Stimulated activated CD4-positive, alpha-beta T cell treated with anti-CD3 and anti-CD28 coated beads, Interleukin-12 subunit alpha, Interleukin-12 subunit beta, amount 100 ng/mL, for 24 hours (primary cell): ENCODE results near the gene MTNR1B.

ENCODE experiments used
- DNase-seq, 2 experiments: peaks; one replicate each; pipeline ENCODE4 v3.0.0-alpha.2; 2020; ENCODE audit warnings: low read depth in 2 of 2

Gene MTNR1B

GRCh38 chr11:92969634-92970347 lies at the start of gene MTNR1B:
TSS of gene MTNR1B (plus strand) at chr11:92969651. CDS start at chr11:92969726, 75 bp downstream.
- no peak for DNase-seq

- no peak for DNase-seq
Measured at GRCh38 chr11:92920331-92920730, 49.1 kb upstream of the MTNR1B start.

- DNase-seq: no peak
Measured at GRCh38 chr11:92922731-92923130, 46.7 kb upstream of the MTNR1B start.

- DNase-seq: no peak
Measured at GRCh38 chr11:92929246-92929645, 40.2 kb upstream of the MTNR1B start.

GRCh38 chr11:92929653-92930052 lies 39.8 kb upstream of the MTNR1B start:
- DNase-seq: no peak

- DNase-seq: no peak
Measured at GRCh38 chr11:92931746-92932422, 37.6 kb upstream of the MTNR1B start.

GRCh38 chr11:92939305-92939704 lies 30.1 kb upstream of the MTNR1B start:
- no peak for DNase-seq

- DNase-seq: no peak
Measured at GRCh38 chr11:92941676-92942571, 27.5 kb upstream of the MTNR1B start.

GRCh38 chr11:92946707-92947106 lies 22.7 kb upstream of the MTNR1B start:
- no peak for DNase-seq

GRCh38 chr11:92948116-92948515 lies 21.3 kb upstream of the MTNR1B start:
- DNase-seq: no peak

- DNase-seq: no peak
Measured at GRCh38 chr11:92954003-92954402, 15.4 kb upstream of the MTNR1B start.

- DNase-seq: no peak
Measured at GRCh38 chr11:92955860-92956259, 13.6 kb upstream of the MTNR1B start.

- DNase-seq: no peak
Measured at GRCh38 chr11:92960886-92961285, 8.6 kb upstream of the MTNR1B start.

- no peak for DNase-seq
Measured at GRCh38 chr11:92962446-92962845, 7.0 kb upstream of the MTNR1B start.

GRCh38 chr11:92964471-92964870 lies 5.0 kb upstream of the MTNR1B start:
- DNase-seq: no peak

GRCh38 chr11:92965196-92965595 lies 4.3 kb upstream of the MTNR1B start:
- DNase-seq: no peak

- no peak for DNase-seq
Measured at GRCh38 chr11:92967178-92967577, 2.3 kb upstream of the MTNR1B start.

- no peak for DNase-seq
Measured at GRCh38 chr11:92967867-92968266, 1.6 kb upstream of the MTNR1B start.

- DNase-seq: no peak
Measured at GRCh38 chr11:92969293-92969633, 188 bp upstream of the MTNR1B start.

GRCh38 chr11:92972248-92972647 lies 2.8 kb downstream of the MTNR1B start:
- DNase-seq: no peak

GRCh38 chr11:92975285-92975684 lies 5.8 kb downstream of the MTNR1B start:
- DNase-seq: no peak

- no peak for DNase-seq
Measured at GRCh38 chr11:92976681-92977080, 7.2 kb downstream of the MTNR1B start.

GRCh38 chr11:92977401-92977800 lies 8.0 kb downstream of the MTNR1B start:
- no peak for DNase-seq
